ENCODE measurements around the gene LCP2.
A peak's percentile ranks its signal among the peaks of the same experiment; 100 is the strongest.

The LCP2 gene

DNA sequence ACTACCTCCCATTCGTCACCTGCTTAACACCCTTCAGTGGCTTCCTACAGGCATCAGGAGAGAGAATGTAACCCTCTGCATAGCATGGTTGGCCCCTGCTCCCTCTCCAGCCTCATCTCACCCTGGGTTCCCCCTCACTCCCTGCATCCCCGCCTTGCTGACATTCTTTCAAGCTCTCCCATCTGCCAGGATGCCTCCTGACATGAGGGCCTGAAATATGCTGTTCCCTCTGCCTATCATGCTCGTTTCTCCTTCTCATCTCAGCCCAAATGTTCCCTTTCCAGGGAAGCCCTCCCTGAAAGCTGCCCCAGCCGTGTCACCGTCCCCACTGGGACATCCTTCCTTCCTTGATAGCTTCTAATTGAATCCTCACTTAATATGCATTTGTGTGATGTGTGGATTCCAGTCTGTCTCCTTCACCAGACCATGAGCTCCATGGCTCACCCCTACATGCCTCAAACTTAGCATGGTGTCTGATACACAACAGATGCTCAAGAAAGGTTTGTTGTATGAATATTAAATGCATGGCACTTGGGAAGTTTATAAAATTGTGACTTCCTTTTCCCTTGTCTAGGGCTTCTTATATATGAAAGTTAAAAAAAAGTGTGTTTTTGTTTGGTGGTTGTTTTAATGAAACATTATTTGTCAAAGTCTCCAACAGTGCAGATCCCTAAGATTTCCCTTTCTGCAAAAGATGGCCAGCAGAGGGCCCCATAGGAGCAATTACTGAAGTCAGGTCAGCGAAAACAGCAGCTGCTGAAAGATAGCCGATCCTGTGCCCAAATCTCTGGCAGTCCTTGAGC is 72.0 kb downstream of the LCP2 start:
- Histone ChIP-seq H2AK5ac (ENCODE audit: low read length, severe bottlenecking) (no peak overlapping the region), H3K4me2 (ENCODE audit: low read length, poor library complexity, severe bottlenecking) (no peak overlapping the region), H2BK12ac (ENCODE audit: low read length in 2 of 2) (peak overlapping the region; percentile 38 to 83), H2BK5ac (ENCODE audit: low read depth, low read length, poor library complexity, severe bottlenecking) (no peak overlapping the region), H3K36me3 (ENCODE audit: control insufficient read depth in 1 of 2, insufficient read depth in 2 of 2, low read depth in 1 of 2, low read length in 2 of 2) (no peaks in the 10 kb centered on the region), H3K14ac (ENCODE audit: low read length in 2 of 2) (peak overlapping the region in 1 of 2 experiments; percentile 94), H4K91ac (ENCODE audit: low read length) (no peak overlapping the region), H3K4me1 (ENCODE audit: control insufficient read depth, insufficient read depth, low read depth, low read length) (no peaks in the 10 kb centered on the region), H2AFZ (ENCODE audit: low read depth, low read length) (no peak overlapping the region), H3K27ac (ENCODE audit: low read length, poor library complexity, severe bottlenecking) (no peak overlapping the region), H3K9me3 (ENCODE audit: control insufficient read depth, low read length) (no peaks in the 10 kb centered on the region), H3K23ac (ENCODE audit: low read length in 2 of 2) (no peak overlapping the region), H3K18ac (ENCODE audit: low read depth in 1 of 2, low read length in 2 of 2) (peak overlapping the region; percentile 6 to 77), H2BK15ac (ENCODE audit: low read depth, poor library complexity, severe bottlenecking) (no peak overlapping the region), H3K27me3 (ENCODE audit: control insufficient read depth in 1 of 2, insufficient read depth in 1 of 2, low read length in 2 of 2) (no peaks in the 10 kb centered on the region), H3K4ac (ENCODE audit: low read depth in 1 of 2, low read length in 2 of 2) (peak overlapping the region in 1 of 2 experiments; percentile 52), H2BK120ac (ENCODE audit: low read depth, low read length) (no peak overlapping the region), H3K4me3 (ENCODE audit: insufficient read depth in 1 of 2, low read depth in 1 of 2, low read length in 2 of 2) (no peak overlapping the region), H3K79me1 (replicated peaks; ENCODE audit: low read length, poor library complexity, severe bottlenecking) (no peaks in the 10 kb centered on the region), H4K8ac (ENCODE audit: low read length) (no peak overlapping the region), H3K9ac (ENCODE audit: low read length) (no peak overlapping the region)
- WGBS = 47% methylated on average over 5 of the region's 7 CpGs
- DNase-seq = peak; percentile 68

DNA sequence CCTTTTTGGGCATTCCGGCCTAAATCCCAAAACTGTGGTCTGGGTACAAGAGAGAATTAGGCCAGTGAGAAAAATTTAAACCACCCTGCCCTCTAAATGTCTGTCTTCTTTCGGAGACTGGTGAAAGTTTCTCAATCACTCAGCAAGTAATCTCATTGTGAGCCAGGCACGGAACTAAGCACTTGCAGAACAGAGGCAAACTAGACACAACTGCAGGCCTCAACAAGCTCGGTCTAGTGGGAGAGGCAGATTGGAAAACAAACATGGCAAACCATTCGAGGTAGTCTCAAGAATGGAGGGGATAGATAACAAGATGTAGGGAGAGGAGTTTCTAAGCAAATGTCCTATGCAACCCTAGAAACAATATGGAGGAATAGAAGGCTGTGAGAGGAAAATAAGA is 73.7 kb downstream of the LCP2 start:
- Histone ChIP-seq H4K91ac (ENCODE audit: low read length) (no peak overlapping the region), H4K8ac (ENCODE audit: low read length) (no peak overlapping the region), H3K14ac (ENCODE audit: low read length in 2 of 2) (no peak overlapping the region), H3K27ac (ENCODE audit: low read length, poor library complexity, severe bottlenecking) (no peak overlapping the region), H2BK15ac (ENCODE audit: low read depth, poor library complexity, severe bottlenecking) (no peak overlapping the region), H2AFZ (ENCODE audit: low read depth, low read length) (no peak overlapping the region), H3K4me3 (ENCODE audit: insufficient read depth in 1 of 2, low read depth in 1 of 2, low read length in 2 of 2) (no peak overlapping the region), H3K4me2 (ENCODE audit: low read length, poor library complexity, severe bottlenecking) (no peak overlapping the region), H3K9me3 (ENCODE audit: control insufficient read depth, low read length) (no peaks in the 10 kb centered on the region), H3K79me1 (replicated peaks; ENCODE audit: low read length, poor library complexity, severe bottlenecking) (no peaks in the 10 kb centered on the region), H3K4me1 (ENCODE audit: control insufficient read depth, insufficient read depth, low read depth, low read length) (peaks cover 2% of the 10 kb centered on the region), H3K27me3 (ENCODE audit: control insufficient read depth in 1 of 2, insufficient read depth in 1 of 2, low read length in 2 of 2) (no peaks in the 10 kb centered on the region), H3K9ac (ENCODE audit: low read length) (no peak overlapping the region), H2BK5ac (ENCODE audit: low read depth, low read length, poor library complexity, severe bottlenecking) (no peak overlapping the region), H2BK120ac (ENCODE audit: low read depth, low read length) (peak overlapping the region; percentile 38), H2BK12ac (ENCODE audit: low read length in 2 of 2) (no peak overlapping the region), H3K18ac (ENCODE audit: low read depth in 1 of 2, low read length in 2 of 2) (peak overlapping the region in 1 of 2 experiments; percentile 48), H3K36me3 (ENCODE audit: control insufficient read depth in 1 of 2, insufficient read depth in 2 of 2, low read depth in 1 of 2, low read length in 2 of 2) (no peaks in the 10 kb centered on the region), H3K23ac (ENCODE audit: low read length in 2 of 2) (no peak overlapping the region), H2AK5ac (ENCODE audit: low read length, severe bottlenecking) (no peak overlapping the region), H3K4ac (ENCODE audit: low read depth in 1 of 2, low read length in 2 of 2) (peak overlapping the region in 1 of 2 experiments; percentile 21)
- 44% methylated on average over 5 of the region's 5 CpGs for WGBS
- peak; percentile 34 for DNase-seq

DNA sequence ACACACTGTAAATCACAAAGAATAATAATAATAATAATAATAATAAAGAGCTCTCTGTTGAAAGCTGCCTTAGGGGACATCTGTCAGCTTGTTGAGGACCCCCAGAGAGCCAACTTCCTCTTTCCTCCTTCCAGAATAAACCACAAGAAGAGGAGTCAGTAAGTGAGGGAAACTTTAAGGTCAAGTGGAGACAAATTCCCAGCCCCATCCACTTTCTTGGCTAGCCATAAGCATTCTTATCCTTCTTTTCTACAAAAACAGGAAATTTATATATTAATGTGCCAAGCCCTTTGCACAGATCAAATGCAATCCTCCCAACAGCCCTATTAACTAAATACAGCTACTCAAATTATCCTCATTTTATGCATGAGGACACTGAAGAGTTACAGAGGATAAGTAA is 74.2 kb downstream of the LCP2 start:
- Histone ChIP-seq H2BK5ac (ENCODE audit: low read depth, low read length, poor library complexity, severe bottlenecking) (no peak overlapping the region), H2AFZ (ENCODE audit: low read depth, low read length) (no peak overlapping the region), H4K8ac (ENCODE audit: low read length) (no peak overlapping the region), H3K27me3 (ENCODE audit: control insufficient read depth in 1 of 2, insufficient read depth in 1 of 2, low read length in 2 of 2) (no peaks in the 10 kb centered on the region), H2BK120ac (ENCODE audit: low read depth, low read length) (peak overlapping the region; percentile 38), H3K14ac (ENCODE audit: low read length in 2 of 2) (no peak overlapping the region), H3K23ac (ENCODE audit: low read length in 2 of 2) (no peak overlapping the region), H3K4ac (ENCODE audit: low read depth in 1 of 2, low read length in 2 of 2) (no peak overlapping the region), H3K4me2 (ENCODE audit: low read length, poor library complexity, severe bottlenecking) (no peak overlapping the region), H3K4me3 (ENCODE audit: insufficient read depth in 1 of 2, low read depth in 1 of 2, low read length in 2 of 2) (no peak overlapping the region), H3K36me3 (ENCODE audit: control insufficient read depth in 1 of 2, insufficient read depth in 2 of 2, low read depth in 1 of 2, low read length in 2 of 2) (no peaks in the 10 kb centered on the region), H2AK5ac (ENCODE audit: low read length, severe bottlenecking) (no peak overlapping the region), H2BK12ac (ENCODE audit: low read length in 2 of 2) (no peak overlapping the region), H3K27ac (ENCODE audit: low read length, poor library complexity, severe bottlenecking) (no peak overlapping the region), H4K91ac (ENCODE audit: low read length) (no peak overlapping the region), H3K4me1 (ENCODE audit: control insufficient read depth, insufficient read depth, low read depth, low read length) (peaks cover 4% of the 10 kb centered on the region), H3K79me1 (replicated peaks; ENCODE audit: low read length, poor library complexity, severe bottlenecking) (no peaks in the 10 kb centered on the region), H2BK15ac (ENCODE audit: low read depth, poor library complexity, severe bottlenecking) (no peak overlapping the region), H3K9me3 (ENCODE audit: control insufficient read depth, low read length) (no peaks in the 10 kb centered on the region), H3K18ac (ENCODE audit: low read depth in 1 of 2, low read length in 2 of 2) (no peak overlapping the region), H3K9ac (ENCODE audit: low read length) (no peak overlapping the region)
- peak; percentile 59 for DNase-seq

DNA sequence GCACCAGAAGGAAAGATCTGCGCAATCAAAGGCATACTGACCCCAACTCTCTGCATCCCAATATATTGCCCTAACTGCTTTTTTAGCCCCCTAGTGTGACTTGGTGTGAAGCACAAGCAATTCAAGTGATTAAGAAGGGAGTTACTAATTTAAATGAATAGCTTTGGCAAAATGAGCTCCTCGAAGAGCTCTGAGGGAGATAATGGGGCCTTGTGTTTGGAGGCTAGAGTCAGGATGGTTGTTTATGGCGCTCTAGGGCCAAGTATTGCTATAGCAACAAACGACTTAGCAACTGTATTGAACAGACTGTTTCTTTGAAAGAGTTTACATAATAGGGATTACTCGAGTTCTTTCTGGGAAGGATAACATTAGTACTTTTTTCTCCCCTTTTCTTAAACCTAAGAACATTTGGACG is 76.2 kb downstream of the LCP2 start:
- Histone ChIP-seq H3K36me3 (ENCODE audit: control insufficient read depth in 1 of 2, insufficient read depth in 2 of 2, low read depth in 1 of 2, low read length in 2 of 2) (no peaks in the 10 kb centered on the region), H3K23ac (ENCODE audit: low read length in 2 of 2) (no peak overlapping the region), H2BK12ac (ENCODE audit: low read length in 2 of 2) (no peak overlapping the region), H2AFZ (ENCODE audit: low read depth, low read length) (no peak overlapping the region), H3K79me1 (replicated peaks; ENCODE audit: low read length, poor library complexity, severe bottlenecking) (no peaks in the 10 kb centered on the region), H3K9me3 (ENCODE audit: control insufficient read depth, low read length) (no peaks in the 10 kb centered on the region), H4K8ac (ENCODE audit: low read length) (peak overlapping the region; percentile 21), H3K4me1 (ENCODE audit: control insufficient read depth, insufficient read depth, low read depth, low read length) (peaks cover 4% of the 10 kb centered on the region), H3K9ac (ENCODE audit: low read length) (no peak overlapping the region), H3K14ac (ENCODE audit: low read length in 2 of 2) (no peak overlapping the region), H3K27ac (ENCODE audit: low read length, poor library complexity, severe bottlenecking) (no peak overlapping the region), H2AK5ac (ENCODE audit: low read length, severe bottlenecking) (no peak overlapping the region), H3K4me2 (ENCODE audit: low read length, poor library complexity, severe bottlenecking) (no peak overlapping the region), H4K91ac (ENCODE audit: low read length) (no peak overlapping the region), H3K27me3 (ENCODE audit: control insufficient read depth in 1 of 2, insufficient read depth in 1 of 2, low read length in 2 of 2) (no peaks in the 10 kb centered on the region), H3K18ac (ENCODE audit: low read depth in 1 of 2, low read length in 2 of 2) (peak overlapping the region in 1 of 2 experiments; percentile 6), H3K4ac (ENCODE audit: low read depth in 1 of 2, low read length in 2 of 2) (no peak overlapping the region), H3K4me3 (ENCODE audit: insufficient read depth in 1 of 2, low read depth in 1 of 2, low read length in 2 of 2) (no peak overlapping the region), H2BK120ac (ENCODE audit: low read depth, low read length) (no peak overlapping the region), H2BK5ac (ENCODE audit: low read depth, low read length, poor library complexity, severe bottlenecking) (no peak overlapping the region), H2BK15ac (ENCODE audit: low read depth, poor library complexity, severe bottlenecking) (no peak overlapping the region)
- peak; percentile 91 for DNase-seq
- WGBS = 21% methylated on average over 4 of the region's 6 CpGs

All from mesenchymal stem cell (in vitro differentiated cells and primary cell).